ENCODE results near the gene TBL1XR1. TPM values are rescaled to one million over a fixed set of nuclear protein-coding genes. Genes with fewer than 3 reads are reported as not detected.

TBL1XR1 gene
- total and polyA plus RNA-seq, 2 of the 13 experiments (the other 11 are each of a cell fraction or from before 2014, with no cell fraction given) = 57.7 to 62.5 TPM

- Histone ChIP-seq H3K79me2 (ENCODE audit: insufficient read depth, low read length) (peaks cover 91% of the 10 kb centered on the region), H4K20me1 (ENCODE audit: insufficient read depth, low read length) (peaks cover 14% of the 10 kb centered on the region), H2AFZ (ENCODE audit: low read length) (no peak overlapping the region), H3K36me3 (replicated peaks in 1 of 2; ENCODE audit: control insufficient read depth in 1 of 2, insufficient read depth in 2 of 2, low read length in 2 of 2) (no peaks in the 10 kb centered on the region; a peak in 3 of 5 replicates), H3K4me3 (replicated peaks in 1 of 3; ENCODE audit: insufficient read depth in 1 of 3, low read depth in 2 of 3, low read length in 3 of 3) (no peak overlapping the region), H3K4me1 (ENCODE audit: insufficient read depth, low read length) (0 out of 2 replicates have a peak, but pooled peaks cover 1% of the 10 kb centered on the region), H3K9ac (ENCODE audit: insufficient read depth, low read depth, low read length) (no peak overlapping the region), H3K27ac (ENCODE audit: extremely low read length, insufficient read depth, low read length) (no peak overlapping the region), H3K4me2 (ENCODE audit: low read depth, low read length) (no peak overlapping the region), H3K27me3 (ENCODE audit: control insufficient read depth in 1 of 2, insufficient read depth in 2 of 2, low read length in 2 of 2) (no peaks in the 10 kb centered on the region), H3K9me3 (ENCODE audit: low read length) (no peaks in the 10 kb centered on the region)
- intact Hi-C loops (cut with micrococcal nuclease; ENCODE audit: unreplicated experiment) (no loop called here), in situ Hi-C loops (cut with HindIII; ENCODE audit: extremely low pct_ligation_motif_present, low pct_unique_long_range_greater_than_20kb) (no loop called here)
- no peak for TF ChIP-seq AHDC1 (CRISPR knock-in tag; IDR thresholded peaks at IDR 0.05; ENCODE audit: borderline replicate concordance)
- no peak for TF ChIP-seq SIX1 (CRISPR knock-in tag; IDR thresholded peaks at IDR 0.05; ENCODE audit: borderline replicate concordance)
- TF ChIP-seq ADNP (CRISPR knock-in tag; IDR thresholded peaks at IDR 0.05) = no peak
- TF ChIP-seq SIX4 (CRISPR knock-in tag; IDR thresholded peaks at IDR 0.05) = no peak
- no peak for TF ChIP-seq ZNF496 (CRISPR knock-in tag; IDR thresholded peaks at IDR 0.05; ENCODE audit: insufficient replicate concordance)
- FAIRE-seq (no peak), ATAC-seq (no peak), DNase-seq (ENCODE audit: low spot score) (no peak)
- no TSS peak for BruUV-seq (replicated peaks)
- POLR2A ChIA-PET = no interaction called here
- CTCF ChIA-PET (ENCODE audit: low intra/inter-chr PET ratio, low total read pairs) = no interaction called here
- WGBS (ENCODE audit: low lambda C conversion rate) = 70% methylated on average over 2 of the region's 2 CpGs
Measured at GRCh38 chr3:177085794-177086193, 111.5 kb downstream of the TBL1XR1 start.
